ENCODE results near the gene NRXN3.

NRXN3 gene

GRCh38 chr14:78752518-78753188 lies 582.5 kb downstream of the NRXN3 start:
- intact Hi-C loops (cut with DNase I), result no loop called here
- DNase-seq, result peak in 7 of 10 donors; percentile 15 to 87 (median 42)

- DNase-seq, result no peak
- intact Hi-C loops (cut with DNase I), result no loop called here
Measured at GRCh38 chr14:78754059-78754458, 583.9 kb downstream of the NRXN3 start.

- intact Hi-C loops (cut with DNase I), result no loop called here
- peak in 1 of 10 donors; percentile 17 for DNase-seq
Measured at GRCh38 chr14:78758333-78758732, 588.2 kb downstream of the NRXN3 start.

GRCh38 chr14:78762331-78762730 lies 592.2 kb downstream of the NRXN3 start:
- intact Hi-C loops (cut with DNase I), result no loop called here
- DNase-seq, result no peak

- DNase-seq, result no peak
- intact Hi-C loops (cut with DNase I), result no loop called here
Measured at GRCh38 chr14:78763746-78764145, 593.6 kb downstream of the NRXN3 start.

GRCh38 chr14:78764240-78764639 lies 594.1 kb downstream of the NRXN3 start:
- intact Hi-C loops (cut with DNase I), result no loop called here
- no peak for DNase-seq

- intact Hi-C loops (cut with DNase I), result no loop called here
- peak in 1 of 10 donors; percentile 34 for DNase-seq
Measured at GRCh38 chr14:78764645-78765044, 594.5 kb downstream of the NRXN3 start.

GRCh38 chr14:78767436-78767835 lies 597.3 kb downstream of the NRXN3 start:
- DNase-seq, result no peak
- intact Hi-C loops (cut with DNase I), result no loop called here

- intact Hi-C loops (cut with DNase I), result no loop called here
- no peak for DNase-seq
Measured at GRCh38 chr14:78782551-78782950, 612.4 kb downstream of the NRXN3 start.

GRCh38 chr14:78785265-78785664 lies 615.1 kb downstream of the NRXN3 start:
- intact Hi-C loops (cut with DNase I), result no loop called here
- DNase-seq, result peak in 3 of 10 donors; percentile 9 to 71 (median 27)

- DNase-seq, result no peak
- intact Hi-C loops (cut with DNase I), result no loop called here
Measured at GRCh38 chr14:78788467-78789360, 618.5 kb downstream of the NRXN3 start.

- peak in 4 of 10 donors; percentile 5 to 27 (median 10) for DNase-seq
- intact Hi-C loops (cut with DNase I), result no loop called here
Measured at GRCh38 chr14:78790271-78790670, 620.1 kb downstream of the NRXN3 start.

GRCh38 chr14:78798757-78799156 lies 628.6 kb downstream of the NRXN3 start:
- DNase-seq, result no peak
- intact Hi-C loops (cut with DNase I), result no loop called here

GRCh38 chr14:78805570-78805969 lies 635.4 kb downstream of the NRXN3 start:
- no peak for DNase-seq
- intact Hi-C loops (cut with DNase I), result no loop called here

GRCh38 chr14:78823035-78823434 lies 652.9 kb downstream of the NRXN3 start:
- DNase-seq, result no peak
- intact Hi-C loops (cut with DNase I), result no loop called here

GRCh38 chr14:78823516-78823915 lies 653.3 kb downstream of the NRXN3 start:
- no peak for DNase-seq
- intact Hi-C loops (cut with DNase I), result no loop called here

- intact Hi-C loops (cut with DNase I), result no loop called here
- DNase-seq, result no peak
Measured at GRCh38 chr14:78829274-78829673, 659.1 kb downstream of the NRXN3 start.

GRCh38 chr14:78834766-78835451 lies 664.7 kb downstream of the NRXN3 start:
- peak; percentile 19 to 95 (median 72) for DNase-seq
- intact Hi-C loops (cut with DNase I), result loop anchor here (10.0 kb wide), 1 partner anchor 240 kb away; no protein-coding TSS in a partner anchor

- intact Hi-C loops (cut with DNase I), result loop anchor here (10.0 kb wide), 1 partner anchor 241 kb away; no protein-coding TSS in a partner anchor
Measured at GRCh38 chr14:78835909-78836308, 665.7 kb downstream of the NRXN3 start.

GRCh38 chr14:78836777-78837176 lies 666.6 kb downstream of the NRXN3 start:
- intact Hi-C loops (cut with DNase I), result loop anchor here (10.0 kb wide), 1 partner anchor 242 kb away; no protein-coding TSS in a partner anchor
- peak in 7 of 10 donors; percentile 11 to 82 (median 54) for DNase-seq

More at GRCh38 chr14:78835909-78836308, 665.7 kb downstream of the NRXN3 start:
- no peak for DNase-seq

- intact Hi-C loops (cut with DNase I), result loop anchor here (10.0 kb wide), 1 partner anchor 244 kb away; no protein-coding TSS in a partner anchor
Measured at GRCh38 chr14:78838959-78839358, 668.8 kb downstream of the NRXN3 start.

More at GRCh38 chr14:78838959-78839358, 668.8 kb downstream of the NRXN3 start:
- no peak for DNase-seq
